ENCODE results near the gene IPO13. TPM values are rescaled to one million over a fixed set of nuclear protein-coding genes. Genes with fewer than 3 reads are reported as not detected.

IPO13 gene
- total RNA-seq, 1 experiment from 2014 or later: 33.7 TPM

GRCh38 chr1:43938892-43939587 lies 7.7 kb upstream of the IPO13 start:
- no peaks in the 10 kb centered on the region; the same call in 1 of the 2 replicates for H3K36me3 ChIP-seq (ENCODE audit: low read depth, low read length)
- H3K4me3 ChIP-seq (ENCODE audit: low read length): no peak overlapping the region
- H3K27ac ChIP-seq (ENCODE audit: low read length): no peak overlapping the region
- ATAC-seq (no peak), DNase-seq (no peak)
- no peaks in the 10 kb centered on the region for H3F3A ChIP-seq (ENCODE audit: low read length, unreplicated experiment)
- TF ChIP-seq EZH2phosphoT487 (IDR thresholded peaks at IDR 0.05; ENCODE audit: borderline replicate concordance, low read length) (no peak), EZH2 (IDR thresholded peaks at IDR 0.05; ENCODE audit: low read length, unreplicated experiment) (no peak)
- TF ChIP-seq, protein P1, sequence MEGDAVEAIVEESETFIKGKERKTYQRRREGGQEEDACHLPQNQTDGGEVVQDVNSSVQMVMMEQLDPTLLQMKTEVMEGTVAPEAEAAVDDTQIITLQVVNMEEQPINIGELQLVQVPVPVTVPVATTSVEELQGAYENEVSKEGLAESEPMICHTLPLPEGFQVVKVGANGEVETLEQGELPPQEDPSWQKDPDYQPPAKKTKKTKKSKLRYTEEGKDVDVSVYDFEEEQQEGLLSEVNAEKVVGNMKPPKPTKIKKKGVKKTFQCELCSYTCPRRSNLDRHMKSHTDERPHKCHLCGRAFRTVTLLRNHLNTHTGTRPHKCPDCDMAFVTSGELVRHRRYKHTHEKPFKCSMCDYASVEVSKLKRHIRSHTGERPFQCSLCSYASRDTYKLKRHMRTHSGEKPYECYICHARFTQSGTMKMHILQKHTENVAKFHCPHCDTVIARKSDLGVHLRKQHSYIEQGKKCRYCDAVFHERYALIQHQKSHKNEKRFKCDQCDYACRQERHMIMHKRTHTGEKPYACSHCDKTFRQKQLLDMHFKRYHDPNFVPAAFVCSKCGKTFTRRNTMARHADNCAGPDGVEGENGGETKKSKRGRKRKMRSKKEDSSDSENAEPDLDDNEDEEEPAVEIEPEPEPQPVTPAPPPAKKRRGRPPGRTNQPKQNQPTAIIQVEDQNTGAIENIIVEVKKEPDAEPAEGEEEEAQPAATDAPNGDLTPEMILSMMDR (conservative IDR thresholded peaks at IDR 0.05; ENCODE audit: low read depth, low read length): no peak
- H3K27me3 ChIP-seq (ENCODE audit: low read length): no peaks in the 10 kb centered on the region
- ChIA-PET POLR2A (ENCODE audit: unreplicated experiment) (no interaction called here), CTCF (no interaction called here)
- no peaks in the 10 kb centered on the region for H4K20me1 ChIP-seq (ENCODE audit: low read length)
- no peaks in the 10 kb centered on the region for H3K9me3 ChIP-seq (ENCODE audit: low read length)
- no TSS peak for BruUV-seq (replicated peaks)
- intact Hi-C loops (cut with micrococcal nuclease): no loop called here
- H2AFZ ChIP-seq (ENCODE audit: low read length): no peak overlapping the region
- no peak overlapping the region for H3K4me2 ChIP-seq (ENCODE audit: low read length)
- H3K9ac ChIP-seq (ENCODE audit: low read length): no peak overlapping the region
- H3K79me2 ChIP-seq (ENCODE audit: low read length): peaks cover 6% of the 10 kb centered on the region; the same call in 1 of the 2 replicates
- no peaks in the 10 kb centered on the region for H3K9me2 ChIP-seq (replicated peaks; ENCODE audit: low read length)
- H3K4me1 ChIP-seq (ENCODE audit: insufficient read depth, low read length): peaks cover 29% of the 10 kb centered on the region

DNA sequence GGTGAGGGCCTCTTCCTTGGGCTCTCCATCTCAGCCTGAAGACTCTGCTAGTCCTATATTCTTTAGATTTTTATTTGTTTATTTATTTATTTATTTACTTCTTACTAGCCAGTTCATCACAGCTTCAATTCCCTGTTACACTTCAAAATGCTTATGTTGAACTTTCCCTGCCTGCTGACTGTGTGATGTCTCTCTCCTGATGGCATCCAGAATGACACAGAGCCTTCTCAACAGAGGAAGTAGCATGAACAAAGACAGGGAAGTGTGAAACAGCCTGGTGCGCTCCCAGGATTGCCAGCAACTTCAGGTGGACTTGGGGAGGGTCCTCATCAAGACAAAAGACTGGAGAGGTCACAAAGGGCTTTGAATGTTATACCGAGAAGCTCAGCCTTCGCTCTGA lies 4.3 kb upstream of the IPO13 start:
- DNase-seq (no peak), ATAC-seq (no peak)
- H3K79me2 ChIP-seq (ENCODE audit: low read length): peaks cover 21% of the 10 kb centered on the region
- no peak for TF ChIP-seq EZH2 (IDR thresholded peaks at IDR 0.05; ENCODE audit: low read length, unreplicated experiment)
- H3K27me3 ChIP-seq (ENCODE audit: low read length): no peaks in the 10 kb centered on the region
- H4K20me1 ChIP-seq (ENCODE audit: low read length): no peaks in the 10 kb centered on the region
- ChIA-PET CTCF (no interaction called here), POLR2A (ENCODE audit: unreplicated experiment) (no interaction called here)
- no peaks in the 10 kb centered on the region for H3F3A ChIP-seq (ENCODE audit: low read length, unreplicated experiment)
- BruUV-seq (replicated peaks): no TSS peak
- no peak overlapping the region for H3K4me2 ChIP-seq (ENCODE audit: low read length)
- no peak overlapping the region for H3K4me3 ChIP-seq (ENCODE audit: low read length)
- H3K36me3 ChIP-seq (ENCODE audit: low read depth, low read length): no peaks in the 10 kb centered on the region
- H3K9me3 ChIP-seq (ENCODE audit: low read length): no peaks in the 10 kb centered on the region
- H3K4me1 ChIP-seq (ENCODE audit: insufficient read depth, low read length): peaks cover 15% of the 10 kb centered on the region
- H3K9me2 ChIP-seq (replicated peaks; ENCODE audit: low read length): no peaks in the 10 kb centered on the region
- H3K27ac ChIP-seq (ENCODE audit: low read length): no peak overlapping the region
- intact Hi-C loops (cut with micrococcal nuclease): no loop called here
- no peak overlapping the region for H3K9ac ChIP-seq (ENCODE audit: low read length)
- H2AFZ ChIP-seq (ENCODE audit: low read length): no peak overlapping the region

DNA sequence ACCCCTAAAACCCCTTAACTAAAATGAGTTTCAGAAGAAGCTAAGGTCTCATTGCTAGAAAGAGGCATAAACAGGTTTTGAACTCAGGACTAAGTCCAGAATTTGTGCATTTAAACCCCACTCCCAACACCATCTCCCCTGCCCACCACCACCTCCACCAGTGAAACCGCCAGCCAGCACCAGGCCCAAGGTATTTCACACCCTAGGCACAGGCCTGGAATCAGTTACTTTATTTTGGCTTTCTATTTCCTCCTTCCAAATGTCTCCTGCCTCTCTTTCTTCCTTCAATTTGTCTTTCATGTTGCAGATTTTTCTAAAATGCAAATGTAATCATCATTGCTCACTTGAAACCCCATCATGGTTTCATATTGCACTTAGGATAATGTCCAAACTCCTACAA lies 1.9 kb upstream of the IPO13 start:
- H4K20me1 ChIP-seq (ENCODE audit: low read length): no peaks in the 10 kb centered on the region
- H3K9ac ChIP-seq (ENCODE audit: low read length): no peak overlapping the region
- no peaks in the 10 kb centered on the region for H3K9me3 ChIP-seq (ENCODE audit: low read length)
- CTCF ChIA-PET: interaction anchor here (1.2 kb wide), 1 partner anchor 182 kb away, joined by 9 read pairs; no protein-coding TSS in a partner anchor
- peaks cover 24% of the 10 kb centered on the region for H3K4me1 ChIP-seq (ENCODE audit: insufficient read depth, low read length)
- no TSS peak for BruUV-seq (replicated peaks)
- no peak overlapping the region for H2AFZ ChIP-seq (ENCODE audit: low read length)
- H3K27me3 ChIP-seq (ENCODE audit: low read length): no peaks in the 10 kb centered on the region
- DNase-seq (no peak), ATAC-seq (no peak)
- H3K4me2 ChIP-seq (ENCODE audit: low read length): peak overlapping the region; percentile 49
- POLR2A ChIA-PET (ENCODE audit: unreplicated experiment): no interaction called here
- no peaks in the 10 kb centered on the region for H3K9me2 ChIP-seq (replicated peaks; ENCODE audit: low read length)
- H3F3A ChIP-seq (ENCODE audit: low read length, unreplicated experiment): no peaks in the 10 kb centered on the region
- peaks cover 45% of the 10 kb centered on the region for H3K79me2 ChIP-seq (ENCODE audit: low read length)
- intact Hi-C loops (cut with micrococcal nuclease): loop anchor here (5.0 kb wide), 1 partner anchor 238 kb away; the partner anchor contains the start of gene ST3GAL3
- TF ChIP-seq EZH2 (IDR thresholded peaks at IDR 0.05; ENCODE audit: low read length, unreplicated experiment) (no peak), EZH2phosphoT487 (IDR thresholded peaks at IDR 0.05; ENCODE audit: borderline replicate concordance, low read length) (no peak)
- TF ChIP-seq, protein P1 (conservative IDR thresholded peaks at IDR 0.05; ENCODE audit: low read depth, low read length): no peak
- H3K27ac ChIP-seq (ENCODE audit: low read length): no peak overlapping the region
- H3K4me3 ChIP-seq (ENCODE audit: low read length): no peak overlapping the region
- 0 out of 2 replicates have a peak, but pooled peaks cover 2% of the 10 kb centered on the region for H3K36me3 ChIP-seq (ENCODE audit: low read depth, low read length)
